Activated CD8-positive, alpha-beta memory T cell treated with anti-CD3 and anti-CD28 coated beads, Interleukin-2, amount 10 ng/mL, durations not matched to agents 7 days and 5 days (primary cell): ENCODE measurements around the gene SH3BP5L. TPM values are rescaled to one million over a fixed set of nuclear protein-coding genes. Genes with fewer than 3 reads are reported as not detected.
"Not testable (repeated sequence)": the region's sequence is repeated elsewhere in the genome, so short reads cannot be mapped to it uniquely, and the experiment has no call there.

Source experiments
- ATAC-seq: fragments of 150-1000 bp; cut with Tn5 transposase; one replicate; pipeline ENCODE4 v1.10.0; 2021; ENCODE audit warnings: moderate library complexity
- CTCF ChIA-PET: fragments of 350-600 bp; sonication (Branson Sonifier 250); formaldehyde crosslinking; loops from one replicate; lab custom pipeline; 2021; ENCODE audit warnings: antibody characterized with exemption; lab: Charles Lee
- DNase-seq: peaks from one replicate; pipeline ENCODE4 v3.0.0-alpha.2; 2020
- H3K27ac Mint-ChIP-seq: one replicate; pipeline ENCODE4 v1.8.0; 2021; ENCODE audit warnings: mild to moderate bottlenecking, mixed read lengths
- H3K27me3 Mint-ChIP-seq: one replicate; pipeline ENCODE4 v1.8.0; 2021; ENCODE audit warnings: mixed read lengths
- H3K36me3 Mint-ChIP-seq: one replicate; pipeline ENCODE4 v1.8.0; 2021; ENCODE audit warnings: mild to moderate bottlenecking, mixed read lengths
- H3K4me1 Mint-ChIP-seq: one replicate; pipeline ENCODE4 v1.8.0; 2021; ENCODE audit warnings: mixed read lengths
- H3K4me3 Mint-ChIP-seq: one replicate; pipeline ENCODE4 v1.8.0; 2021; ENCODE audit warnings: mild to moderate bottlenecking, moderate library complexity, mixed read lengths
- H3K9me3 Mint-ChIP-seq: one replicate; pipeline ENCODE4 v1.8.0; 2022; ENCODE audit warnings: low read depth, mixed read lengths
- total RNA-seq, 2 experiments: library from RNA; stranded (reverse); gene quantifications; one replicate each; pipeline ENCODE4 v1.2.3, GENCODE V29; 2021

The SH3BP5L gene
- total RNA-seq, 2 experiments from 2014 or later: 27.4 to 27.9 TPM

GRCh38 chr1:248810000-248810726, 15.6 kb downstream of the SH3BP5L start:
- ATAC-seq (no peak), DNase-seq (no peak)
- Mint-ChIP-seq H3K36me3 (peaks cover 10% of the 10 kb centered on the region), H3K4me1 (peaks cover 6% of the 10 kb centered on the region), H3K27me3 (no peaks in the 10 kb centered on the region), H3K9me3 (no peaks in the 10 kb centered on the region), H3K4me3 (no peak overlapping the region), H3K27ac (peak overlapping the region; percentile 29)
- CTCF ChIA-PET: no interaction called here

- CTCF ChIA-PET: interaction anchor here (1.8 kb wide), 1 partner anchor 405 kb away, joined by 6 read pairs; no protein-coding TSS in a partner anchor
- Mint-ChIP-seq H3K36me3 (peaks cover 7% of the 10 kb centered on the region), H3K27ac (no peak overlapping the region), H3K4me3 (no peak overlapping the region), H3K27me3 (no peaks in the 10 kb centered on the region), H3K9me3 (no peaks in the 10 kb centered on the region), H3K4me1 (peaks cover 9% of the 10 kb centered on the region)
- ATAC-seq (no peak), DNase-seq (no peak)
Measured at GRCh38 chr1:248808876-248809275, 16.8 kb downstream of the SH3BP5L start.

- CTCF ChIA-PET: interaction anchor here (0.6 to 1.9 kb wide), 12 partner anchors 9 to 1416 kb away, joined by 3 to 6 read pairs (median 3); no protein-coding TSS in a partner anchor
- Mint-ChIP-seq H3K4me1 (peaks cover 9% of the 10 kb centered on the region), H3K27ac (no peak overlapping the region), H3K36me3 (no peaks in the 10 kb centered on the region), H3K9me3 (no peaks in the 10 kb centered on the region), H3K4me3 (no peak overlapping the region), H3K27me3 (no peaks in the 10 kb centered on the region)
- ATAC-seq: peak; percentile 88
- peak; percentile 63 for DNase-seq
Measured at GRCh38 chr1:248807067-248807737, 18.5 kb downstream of the SH3BP5L start.

GRCh38 chr1:248805876-248806275, 19.8 kb downstream of the SH3BP5L start:
- H3K4me1 Mint-ChIP-seq: peaks cover 9% of the 10 kb centered on the region
- DNase-seq: no peak
- ATAC-seq: no peak
- peaks cover 3% of the 10 kb centered on the region for H3K27me3 Mint-ChIP-seq
- H3K4me3 Mint-ChIP-seq: no peak overlapping the region
- no peak overlapping the region for H3K27ac Mint-ChIP-seq
- no peaks in the 10 kb centered on the region for H3K9me3 Mint-ChIP-seq
- CTCF ChIA-PET: interaction anchor here (1.0 to 1.7 kb wide), 6 partner anchors 10 to 111 kb away, joined by 3 to 6 read pairs (median 3); no protein-coding TSS in a partner anchor
- no peaks in the 10 kb centered on the region for H3K36me3 Mint-ChIP-seq

GRCh38 chr1:248804771-248805681, 20.7 kb downstream of the SH3BP5L start:
- DNase-seq: no peak
- ATAC-seq: no peak
- Mint-ChIP-seq H3K4me3 (no peak overlapping the region), H3K27ac (no peak overlapping the region), H3K4me1 (peaks cover 9% of the 10 kb centered on the region), H3K9me3 (no peaks in the 10 kb centered on the region), H3K36me3 (no peaks in the 10 kb centered on the region), H3K27me3 (peaks cover 8% of the 10 kb centered on the region)
- CTCF ChIA-PET: interaction anchor here (1.0 to 1.7 kb wide), 6 partner anchors 10 to 401 kb away, joined by 3 to 6 read pairs (median 4); no protein-coding TSS in a partner anchor

- ATAC-seq, H3K9me3 Mint-ChIP-seq, CTCF ChIA-PET, H3K36me3 Mint-ChIP-seq, H3K27ac Mint-ChIP-seq, H3K4me1 Mint-ChIP-seq, DNase-seq, H3K4me3 Mint-ChIP-seq: not testable (repeated sequence)
- peaks cover 17% of the 10 kb centered on the region for H3K27me3 Mint-ChIP-seq
Measured at GRCh38 chr1:248803501-248803900, 22.2 kb downstream of the SH3BP5L start.

GRCh38 chr1:248802454-248802853, 23.3 kb downstream of the SH3BP5L start:
- DNase-seq: no peak
- H3K27me3 Mint-ChIP-seq: peaks cover 26% of the 10 kb centered on the region
- H3K9me3 Mint-ChIP-seq: no peaks in the 10 kb centered on the region
- H3K36me3 Mint-ChIP-seq: no peaks in the 10 kb centered on the region
- no peak overlapping the region for H3K4me3 Mint-ChIP-seq
- H3K27ac Mint-ChIP-seq: no peak overlapping the region
- H3K4me1 Mint-ChIP-seq: peaks cover 9% of the 10 kb centered on the region
- ATAC-seq: no peak
- CTCF ChIA-PET: no interaction called here

GRCh38 chr1:248800459-248800858, 25.3 kb downstream of the SH3BP5L start:
- no peaks in the 10 kb centered on the region for H3K36me3 Mint-ChIP-seq
- ATAC-seq: no peak
- no peak overlapping the region for H3K4me3 Mint-ChIP-seq
- peaks cover 5% of the 10 kb centered on the region for H3K4me1 Mint-ChIP-seq
- CTCF ChIA-PET: no interaction called here
- no peak for DNase-seq
- peaks cover 39% of the 10 kb centered on the region for H3K27me3 Mint-ChIP-seq
- H3K9me3 Mint-ChIP-seq: no peaks in the 10 kb centered on the region
- H3K27ac Mint-ChIP-seq: no peak overlapping the region

GRCh38 chr1:248798791-248799190, 26.9 kb downstream of the SH3BP5L start:
- CTCF ChIA-PET: no interaction called here
- Mint-ChIP-seq H3K27me3 (peaks cover 46% of the 10 kb centered on the region), H3K4me1 (peaks cover 4% of the 10 kb centered on the region), H3K27ac (no peak overlapping the region), H3K9me3 (no peaks in the 10 kb centered on the region), H3K4me3 (no peak overlapping the region), H3K36me3 (peaks cover 4% of the 10 kb centered on the region)
- ATAC-seq: no peak
- no peak for DNase-seq

- H3K36me3 Mint-ChIP-seq, ATAC-seq, DNase-seq, H3K9me3 Mint-ChIP-seq, H3K4me3 Mint-ChIP-seq, H3K27ac Mint-ChIP-seq: not testable (repeated sequence)
- CTCF ChIA-PET: interaction anchor here (1.2 kb wide), 2 partner anchors 10 to 31 kb away, joined by 4 to 5 read pairs; partner anchors contain the start of gene SH3BP5L
- Mint-ChIP-seq H3K4me1 (peaks cover 16% of the 10 kb centered on the region), H3K27me3 (peaks cover 44% of the 10 kb centered on the region)
Measured at GRCh38 chr1:248794663-248795062, 31.1 kb downstream of the SH3BP5L start.

GRCh38 chr1:248793592-248793991, 32.1 kb downstream of the SH3BP5L start:
- Mint-ChIP-seq H3K4me1 (peaks cover 16% of the 10 kb centered on the region), H3K9me3 (no peaks in the 10 kb centered on the region), H3K27me3 (peaks cover 39% of the 10 kb centered on the region), H3K27ac (no peak overlapping the region), H3K4me3 (no peak overlapping the region), H3K36me3 (peaks cover 4% of the 10 kb centered on the region)
- DNase-seq (peak; percentile 66), ATAC-seq (peak; percentile 93)
- CTCF ChIA-PET: interaction anchor here (1.4 kb wide), 1 partner anchor 12 kb away, joined by 5 read pairs; no protein-coding TSS in a partner anchor

- no peak overlapping the region for H3K4me3 Mint-ChIP-seq
- CTCF ChIA-PET: interaction anchor here (1.4 kb wide), 1 partner anchor 13 kb away, joined by 5 read pairs; no protein-coding TSS in a partner anchor
- DNase-seq (no peak), ATAC-seq (no peak)
- H3K9me3 Mint-ChIP-seq: no peaks in the 10 kb centered on the region
- H3K36me3 Mint-ChIP-seq: peaks cover 4% of the 10 kb centered on the region
- H3K27ac Mint-ChIP-seq: no peak overlapping the region
- H3K27me3 Mint-ChIP-seq: peaks cover 33% of the 10 kb centered on the region
- peaks cover 16% of the 10 kb centered on the region for H3K4me1 Mint-ChIP-seq
Measured at GRCh38 chr1:248792342-248792741, 33.4 kb downstream of the SH3BP5L start.

GRCh38 chr1:248791010-248791409, 34.7 kb downstream of the SH3BP5L start:
- ATAC-seq (no peak), DNase-seq (peak; percentile 19)
- Mint-ChIP-seq H3K4me3 (no peak overlapping the region), H3K27me3 (peaks cover 28% of the 10 kb centered on the region), H3K27ac (no peak overlapping the region), H3K36me3 (peaks cover 4% of the 10 kb centered on the region), H3K4me1 (peaks cover 24% of the 10 kb centered on the region), H3K9me3 (no peaks in the 10 kb centered on the region)
- CTCF ChIA-PET: no interaction called here
